Body of pancreas (tissue), 4 donors: ENCODE measurements around the gene RFXANK. TPM values are rescaled to one million over a fixed set of nuclear protein-coding genes. Genes with fewer than 3 reads are reported as not detected.
A peak's percentile ranks its signal among the peaks of the same experiment; 100 is the strongest.

Source experiments
- ATAC-seq: fragments of 150-250 bp; one replicate; pipeline ENCODE4 v1.9.1; 2016
- DNase-seq, 4 donors: peaks; one replicate each; pipeline ENCODE4 v3.0.0-alpha.2; 2019
- H3K27ac ChIP-seq, 4 donors: fragments of 200-600 bp; sonication (generic); 1 replicate in 3 of 4; 2 replicates in 1 of 4; pipeline versions ENCODE4 v1.5.1 to v1.6.1; 2016 to 2019; ENCODE audit warnings: mild to moderate bottlenecking in 1 of 4, mixed read lengths in 1 of 4, moderate library complexity in 1 of 4
- H3K27me3 ChIP-seq, 2 donors: fragments of 200-600 bp; sonication (generic); one replicate each; pipeline ENCODE4 v1.6.0; 2016; ENCODE audit warnings: mild to moderate bottlenecking in 1 of 2
- H3K36me3 ChIP-seq, 2 donors: fragments of 200-600 bp; sonication (generic); replicated peaks in 1 of 2; 2 replicates each; pipeline ENCODE4 v1.5.1; 2016; ENCODE audit warnings: low read depth in 2 of 2; ENCODE audit not compliant: insufficient read depth in 1 of 2
- H3K4me1 ChIP-seq: fragments of 200-600 bp; sonication (generic); one replicate; pipeline ENCODE4 v1.6.0; 2016
- H3K4me3 ChIP-seq, 2 donors: fragments of 200-600 bp; sonication (generic); 1 replicate in 1 of 2; 2 replicates in 1 of 2; pipeline ENCODE4 v1.5.1; 2016 to 2019
- H3K9me3 ChIP-seq, 3 donors: fragments of 200-600 bp; sonication (generic); 1 replicate in 2 of 3; 2 replicates in 1 of 3; pipeline ENCODE4 v1.5.1; 2016
- POLR2A ChIP-seq, 3 donors: fragments of 450-650 bp; IDR thresholded peaks; one replicate each; pipeline ENCODE4 v1.6.1; 2016; ENCODE audit warnings: antibody characterized with exemption in 3 of 3, mild to moderate bottlenecking in 2 of 3
- WGBS, 2 donors: methylation state at CpG; one replicate each; pipeline ENCODE4 v1.1.5; 2017; 5-methylcytosine and 5-hydroxymethylcytosine counted together
- intact Hi-C: fragments of 100-400 bp; cut with DNase I; formaldehyde crosslinking; loops from one replicate; pipeline ENCODE4 v1.15.1; 2023
- total RNA-seq, 2 donors: library from RNA; depleted of rRNA; stranded (reverse); fragments of >200 nt; gene quantifications; one replicate each; pipeline ENCODE4 v1.1.0, GENCODE V29; 2016
- TF ChIP-seq, protein P1 (sequence below), 7 experiments: fragments of 450-650 bp in 4 of 7; fragments of 200-600 bp in 3 of 7; sonication (generic) in 3 of 7; IDR thresholded peaks; one replicate each; pipeline ENCODE4 v1.5.1; 2016 to 2019; ENCODE audit warnings: antibody characterized with exemption in 7 of 7

RFXANK gene
- total RNA-seq, 2 donors from 2014 or later, result 16.1 to 43.8 TPM

DNA sequence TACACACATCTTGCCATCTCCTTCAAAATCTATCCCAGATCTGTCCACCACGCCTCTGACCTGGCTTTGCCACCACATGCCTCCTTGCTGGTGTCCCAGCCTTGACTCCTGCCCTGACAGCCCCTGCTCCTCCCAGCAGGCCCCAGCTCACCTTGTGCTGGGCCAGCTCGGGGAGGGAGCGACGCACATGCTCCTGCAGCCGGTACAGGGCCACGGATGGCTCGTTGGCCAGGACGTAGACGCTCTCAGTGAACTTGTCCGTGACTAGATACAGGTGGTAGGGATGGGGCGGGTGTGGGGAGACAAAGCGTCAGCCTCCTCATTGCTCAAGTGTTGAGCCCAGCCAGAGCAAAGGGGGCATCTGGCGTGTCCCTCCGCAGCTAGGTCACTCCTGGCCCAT lies 5.3 kb upstream of the RFXANK start:
- Histone ChIP-seq H3K27ac (no peak overlapping the region), H3K27me3 (no peaks in the 10 kb centered on the region), H3K4me1 (peaks cover 23% of the 10 kb centered on the region), H3K4me3 (no peak overlapping the region), H3K36me3 (peaks cover 0 to 5% of the 10 kb centered on the region in 2 donors), H3K9me3 (no peaks in the 10 kb centered on the region)
- TF ChIP-seq, protein P1, sequence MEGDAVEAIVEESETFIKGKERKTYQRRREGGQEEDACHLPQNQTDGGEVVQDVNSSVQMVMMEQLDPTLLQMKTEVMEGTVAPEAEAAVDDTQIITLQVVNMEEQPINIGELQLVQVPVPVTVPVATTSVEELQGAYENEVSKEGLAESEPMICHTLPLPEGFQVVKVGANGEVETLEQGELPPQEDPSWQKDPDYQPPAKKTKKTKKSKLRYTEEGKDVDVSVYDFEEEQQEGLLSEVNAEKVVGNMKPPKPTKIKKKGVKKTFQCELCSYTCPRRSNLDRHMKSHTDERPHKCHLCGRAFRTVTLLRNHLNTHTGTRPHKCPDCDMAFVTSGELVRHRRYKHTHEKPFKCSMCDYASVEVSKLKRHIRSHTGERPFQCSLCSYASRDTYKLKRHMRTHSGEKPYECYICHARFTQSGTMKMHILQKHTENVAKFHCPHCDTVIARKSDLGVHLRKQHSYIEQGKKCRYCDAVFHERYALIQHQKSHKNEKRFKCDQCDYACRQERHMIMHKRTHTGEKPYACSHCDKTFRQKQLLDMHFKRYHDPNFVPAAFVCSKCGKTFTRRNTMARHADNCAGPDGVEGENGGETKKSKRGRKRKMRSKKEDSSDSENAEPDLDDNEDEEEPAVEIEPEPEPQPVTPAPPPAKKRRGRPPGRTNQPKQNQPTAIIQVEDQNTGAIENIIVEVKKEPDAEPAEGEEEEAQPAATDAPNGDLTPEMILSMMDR (IDR thresholded peaks at IDR 0.05), result no peak
- no peak for TF ChIP-seq POLR2A (IDR thresholded peaks at IDR 0.05)
- DNase-seq, result no peak
- ATAC-seq, result no peak
- WGBS, 2 donors, result 88 to 96% methylated on average over 2 to 12 of the region's 14 CpGs
- intact Hi-C loops, result no loop called here

- H3K27ac ChIP-seq, result peak overlapping the region; percentile 96 to 99 (median 98)
- DNase-seq (no peak), ATAC-seq (no peak)
- TF ChIP-seq, protein P1 (IDR thresholded peaks at IDR 0.05), result no peak
- TF ChIP-seq POLR2A (IDR thresholded peaks at IDR 0.05), result no peak
- no peaks in the 10 kb centered on the region for H3K27me3 ChIP-seq
- H3K36me3 ChIP-seq, result no peaks in the 10 kb centered on the region
- peaks cover 39% of the 10 kb centered on the region for H3K4me1 ChIP-seq
- peak overlapping the region; percentile 68 to 96 for H3K4me3 ChIP-seq
- 0% methylated on average over 17 of the region's 17 CpGs; no CpG with 5 or more reads in 1 of the 2 donors for WGBS, 2 donors
- intact Hi-C loops, result no loop called here
- H3K9me3 ChIP-seq, result no peaks in the 10 kb centered on the region
These were observed 335 bp upstream of the RFXANK start for GRCh38 chr19:19191768-19192077.

DNA sequence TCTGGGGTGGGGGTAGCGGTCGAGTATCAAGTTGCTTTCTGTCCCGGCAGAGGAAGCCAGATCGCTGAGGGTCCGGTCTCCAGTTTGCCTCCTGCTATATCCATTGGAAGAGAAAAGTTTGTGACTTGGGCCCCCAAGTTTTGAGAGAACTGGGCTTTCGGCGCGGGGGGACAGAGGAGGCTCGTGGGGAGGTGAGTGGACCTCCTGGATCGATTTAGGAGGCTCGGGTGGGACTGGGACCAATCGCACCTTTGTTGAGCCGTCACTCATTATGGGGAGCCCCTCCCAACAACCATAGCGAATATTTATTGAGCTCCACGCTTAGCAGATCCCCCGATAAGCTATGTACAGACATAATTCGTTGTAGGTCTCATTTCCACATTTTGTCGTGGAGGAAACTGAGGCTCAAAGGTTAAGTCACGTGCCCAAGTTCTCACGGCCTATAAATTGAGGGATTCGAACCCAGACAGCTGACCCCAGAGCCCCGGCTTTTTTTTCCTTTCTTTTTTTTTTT lies 909 bp downstream of the RFXANK start:
- peaks cover 39% of the 10 kb centered on the region for H3K4me1 ChIP-seq

DNA sequence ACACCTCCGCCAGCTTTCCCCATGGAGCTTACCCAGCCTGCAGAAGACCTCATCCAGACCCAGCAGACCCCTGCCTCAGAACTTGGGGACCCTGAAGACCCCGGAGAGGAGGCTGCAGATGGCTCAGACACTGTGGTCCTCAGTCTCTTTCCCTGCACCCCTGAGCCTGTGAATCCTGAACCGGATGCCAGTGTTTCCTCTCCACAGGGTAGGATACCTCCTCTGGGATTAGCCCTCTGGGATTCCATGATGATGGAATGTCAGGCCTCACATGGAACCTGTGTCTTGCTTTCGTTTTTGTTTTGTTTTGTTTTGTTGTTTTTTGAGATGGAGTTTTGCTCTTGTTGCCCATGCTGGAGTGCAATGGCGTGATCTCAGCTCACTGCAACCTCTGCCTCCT lies 1.9 kb downstream of the RFXANK start:
- Histone ChIP-seq H3K4me3 (no peak overlapping the region), H3K4me1 (peaks cover 39% of the 10 kb centered on the region), H3K27ac (no peak overlapping the region), H3K36me3 (peaks cover 3 to 6% of the 10 kb centered on the region in 2 donors), H3K9me3 (no peaks in the 10 kb centered on the region), H3K27me3 (no peaks in the 10 kb centered on the region)
- intact Hi-C loops, result no loop called here
- DNase-seq (no peak), ATAC-seq (no peak)
- WGBS, 2 donors, result 72 to 79% methylated on average over 5 of the region's 5 CpGs
- TF ChIP-seq POLR2A (IDR thresholded peaks at IDR 0.05), result no peak
- TF ChIP-seq, protein P1 (IDR thresholded peaks at IDR 0.05), result no peak

More for the DNA sequence above, 909 bp downstream of the RFXANK start:
- H3K27me3 ChIP-seq, result no peaks in the 10 kb centered on the region
- H3K27ac ChIP-seq, result peak overlapping the region; percentile 47 to 99 (median 98)
- TF ChIP-seq, protein P1 (IDR thresholded peaks at IDR 0.05), result no peak
- TF ChIP-seq POLR2A (IDR thresholded peaks at IDR 0.05), result no peak
- 1% methylated on average over 14 to 22 of the region's 22 CpGs for WGBS, 2 donors
- intact Hi-C loops, result no loop called here
- DNase-seq (no peak), ATAC-seq (no peak)
- H3K4me3 ChIP-seq, result peak overlapping the region; percentile 30 to 37
- no peaks in the 10 kb centered on the region for H3K36me3 ChIP-seq
- no peaks in the 10 kb centered on the region for H3K9me3 ChIP-seq
